GM13976 (cell line): ENCODE data around the gene PHPT1.

Experiments used
- DNase-seq: peaks from one replicate; pipeline ENCODE4 v3.0.0; 2012; ENCODE audit warnings: low spot score
- in situ Hi-C: fragments of 300-500 bp; cut with MboI; formaldehyde crosslinking; loops from one replicate; pipeline ENCODE4 v1.12.0; 2022; ENCODE audit warnings: low sequenced_read_pairs, mixed read lengths, inconsistent platforms; ENCODE audit not compliant: unreplicated experiment
- TF ChIP-seq, protein P1 (sequence below): IDR thresholded peaks from 2 replicates; pipeline ENCODE4 v1.5.1; 2012; ENCODE audit warnings: borderline replicate concordance, mild to moderate bottlenecking; ENCODE audit not compliant: insufficient read depth; ENCODE audit errors: extremely low read depth, missing control alignments, control extremely low read depth

PHPT1 gene

DNA sequence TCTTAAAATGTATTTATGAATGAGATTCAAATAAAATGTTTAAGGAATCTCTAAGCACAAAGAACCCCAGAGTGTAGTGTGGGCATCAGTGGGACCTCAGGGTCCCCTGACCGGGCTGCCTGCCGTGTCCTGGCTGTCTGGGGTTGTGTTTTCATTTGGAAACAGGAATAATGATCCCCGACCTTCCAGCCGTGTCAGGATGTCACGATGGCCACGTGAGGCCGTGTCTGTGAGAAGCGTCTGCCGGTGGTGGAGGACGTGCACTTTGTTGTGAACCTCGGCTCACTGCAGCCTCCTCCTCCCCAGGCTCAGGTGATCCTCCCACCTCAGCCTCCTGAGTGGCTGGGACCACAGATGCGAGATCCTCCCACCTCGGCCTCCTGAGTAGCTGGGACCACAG is 41.5 kb downstream of the PHPT1 start:
- TF ChIP-seq, protein P1, sequence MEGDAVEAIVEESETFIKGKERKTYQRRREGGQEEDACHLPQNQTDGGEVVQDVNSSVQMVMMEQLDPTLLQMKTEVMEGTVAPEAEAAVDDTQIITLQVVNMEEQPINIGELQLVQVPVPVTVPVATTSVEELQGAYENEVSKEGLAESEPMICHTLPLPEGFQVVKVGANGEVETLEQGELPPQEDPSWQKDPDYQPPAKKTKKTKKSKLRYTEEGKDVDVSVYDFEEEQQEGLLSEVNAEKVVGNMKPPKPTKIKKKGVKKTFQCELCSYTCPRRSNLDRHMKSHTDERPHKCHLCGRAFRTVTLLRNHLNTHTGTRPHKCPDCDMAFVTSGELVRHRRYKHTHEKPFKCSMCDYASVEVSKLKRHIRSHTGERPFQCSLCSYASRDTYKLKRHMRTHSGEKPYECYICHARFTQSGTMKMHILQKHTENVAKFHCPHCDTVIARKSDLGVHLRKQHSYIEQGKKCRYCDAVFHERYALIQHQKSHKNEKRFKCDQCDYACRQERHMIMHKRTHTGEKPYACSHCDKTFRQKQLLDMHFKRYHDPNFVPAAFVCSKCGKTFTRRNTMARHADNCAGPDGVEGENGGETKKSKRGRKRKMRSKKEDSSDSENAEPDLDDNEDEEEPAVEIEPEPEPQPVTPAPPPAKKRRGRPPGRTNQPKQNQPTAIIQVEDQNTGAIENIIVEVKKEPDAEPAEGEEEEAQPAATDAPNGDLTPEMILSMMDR: no peak
- in situ Hi-C loops: no loop called here
- DNase-seq: no peak

DNA sequence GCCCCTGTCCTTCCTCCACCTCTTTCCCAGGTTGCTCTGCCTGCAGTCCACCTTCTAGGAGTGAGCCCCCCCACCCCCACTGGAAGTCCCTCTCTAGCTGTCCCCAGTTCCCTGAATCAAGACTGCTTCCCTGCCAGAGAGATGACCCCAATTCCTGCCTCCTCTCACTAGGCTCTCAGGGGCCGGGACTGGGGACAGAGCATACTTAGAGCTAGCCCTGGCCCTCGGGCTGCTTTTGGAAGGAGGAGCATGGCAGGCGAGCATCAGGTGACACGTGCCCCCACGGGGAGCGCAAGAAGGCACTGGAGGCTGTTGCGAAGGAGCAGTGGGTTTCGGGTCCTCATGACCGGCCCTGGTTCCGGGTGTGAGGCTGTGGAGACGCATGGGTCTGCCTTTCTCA is 46.8 kb downstream of the PHPT1 start:
- TF ChIP-seq, protein P1: no peak
- no peak for DNase-seq
- in situ Hi-C loops: no loop called here

DNA sequence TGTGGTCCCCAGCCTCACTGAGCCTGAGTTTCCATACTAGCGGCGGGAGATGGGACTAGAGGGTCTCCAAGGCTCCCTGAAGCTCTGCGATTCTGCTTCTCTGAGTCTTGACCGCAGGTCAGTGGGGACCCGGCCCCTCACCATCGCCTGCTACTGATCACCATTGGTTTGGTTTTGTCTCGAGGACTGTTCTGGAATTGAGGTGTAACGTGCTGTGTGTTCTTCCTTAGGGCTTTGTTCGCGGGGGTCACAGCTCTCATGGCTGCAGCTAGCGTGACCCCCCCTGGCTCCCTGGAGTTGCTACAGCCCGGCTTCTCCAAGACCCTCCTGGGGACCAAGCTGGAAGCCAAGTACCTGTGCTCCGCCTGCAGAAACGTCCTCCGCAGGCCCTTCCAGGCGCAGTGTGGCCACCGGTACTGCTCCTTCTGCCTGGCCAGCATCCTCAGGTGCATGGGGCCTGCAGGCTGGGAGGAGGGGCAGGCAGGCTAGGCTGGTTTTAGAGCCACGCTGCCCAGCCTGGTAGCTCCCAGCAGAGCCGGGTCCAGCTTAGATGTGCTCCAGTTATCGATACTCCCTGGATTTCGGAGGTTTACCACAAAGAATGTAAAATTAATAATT is 49.4 kb downstream of the PHPT1 start:
- no peak for DNase-seq
- in situ Hi-C loops: no loop called here
- TF ChIP-seq, protein P1: no peak

DNA sequence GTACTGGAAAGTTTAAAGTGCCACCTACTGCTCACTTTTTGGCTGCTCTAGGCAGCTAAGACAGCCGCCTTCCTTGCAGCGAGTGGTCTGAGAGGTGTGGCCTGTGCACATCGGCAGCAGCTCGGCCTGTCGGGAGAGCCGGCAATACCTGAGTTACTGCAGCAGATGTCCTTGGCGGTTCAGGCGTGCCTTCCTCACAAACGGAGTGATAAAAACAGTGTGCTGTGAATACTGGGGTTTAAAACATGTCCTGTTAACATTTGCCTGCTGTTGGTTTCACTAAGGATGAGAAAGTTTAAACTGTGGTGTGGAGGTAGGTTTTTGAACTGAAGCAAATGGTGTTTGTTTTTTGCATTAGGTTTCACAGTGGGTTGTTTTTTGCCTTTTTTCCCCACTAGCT is 50.0 kb downstream of the PHPT1 start:
- in situ Hi-C loops: no loop called here
- TF ChIP-seq, protein P1: no peak
- DNase-seq: peak; percentile 81

DNA sequence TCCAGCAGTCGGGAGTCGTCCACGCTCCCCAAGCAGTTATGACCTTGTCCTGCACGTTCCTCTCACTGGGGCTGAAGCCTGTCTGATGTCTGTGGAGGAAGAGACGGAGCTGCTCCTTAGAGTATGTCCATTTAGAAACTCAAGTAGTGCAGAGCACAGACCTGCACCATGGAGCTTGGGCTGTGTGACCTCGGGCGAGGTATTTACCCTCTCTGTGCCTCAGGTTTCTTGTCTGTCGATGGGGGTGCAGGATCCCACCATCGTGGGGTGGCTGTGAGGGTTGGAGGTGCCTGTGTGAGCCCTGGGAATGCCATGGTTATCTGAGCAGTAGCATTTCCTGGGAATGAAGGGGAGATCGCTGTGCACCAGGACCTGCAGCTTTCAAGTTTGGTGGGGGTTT is 51.3 kb downstream of the PHPT1 start:
- no peak for DNase-seq
- TF ChIP-seq, protein P1: no peak
- in situ Hi-C loops: no loop called here
